ENCODE data around the gene RGS14. TPM values are rescaled to one million over a fixed set of nuclear protein-coding genes. Genes with fewer than 3 reads are reported as not detected.
"Not testable (repeated sequence)": the region's sequence is repeated elsewhere in the genome, so short reads cannot be mapped to it uniquely, and the experiment has no call there.

RGS14 gene
- total and polyA plus RNA-seq, 7 experiments from 2014 or later = 32.9 to 196 (median 100) TPM

DNA sequence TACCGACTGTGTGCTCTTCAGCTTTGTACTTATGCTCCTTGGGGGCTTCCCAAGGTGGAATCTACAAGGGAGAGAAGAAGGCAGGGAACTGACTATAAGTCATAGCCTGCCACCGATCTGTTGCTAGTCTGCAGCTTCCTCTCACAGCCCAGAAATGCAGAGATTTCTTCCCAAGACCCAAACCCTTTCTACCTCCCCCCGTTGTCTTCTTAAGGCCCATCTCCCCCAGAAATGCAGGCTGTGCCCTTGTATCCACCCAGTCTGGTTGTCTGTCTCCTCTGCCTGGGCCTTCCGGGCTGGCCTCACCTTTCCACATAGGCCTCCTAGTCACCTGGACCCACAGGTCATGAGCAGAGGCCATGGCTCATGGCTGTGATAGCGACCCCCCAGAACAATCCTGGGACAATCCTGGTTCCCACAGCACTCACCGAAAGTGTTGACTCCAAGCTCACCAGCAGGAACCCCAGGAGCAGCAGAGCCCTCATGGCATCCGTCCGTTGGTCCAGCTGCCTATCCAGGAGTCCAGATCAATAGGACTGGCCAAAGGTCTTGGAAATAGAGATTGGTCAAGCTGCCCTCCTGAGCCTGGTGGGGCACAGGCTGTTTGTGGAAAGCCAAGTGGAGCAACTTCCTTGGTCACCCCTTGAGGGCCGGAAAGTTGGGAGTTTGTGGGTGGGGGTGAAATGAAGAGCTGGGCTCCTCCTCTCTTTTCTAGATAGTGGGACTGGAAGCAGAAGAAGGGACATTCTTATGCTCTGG lies 51.5 kb downstream of the RGS14 start, which contains the start of gene F12:
Gene F12 (minus strand): TSS at position 522 of the 759 bp plus-strand sequence. CDS start 37 bp downstream, at position 485.
- no peaks in the 10 kb centered on the region for H3K36me3 Mint-ChIP-seq
- H3K9me3 ChIP-seq (ENCODE audit: control insufficient read depth in 2 of 3, low read length in 3 of 3) = no peaks in the 10 kb centered on the region
- no peak within 1 kb of the TSS for H3K27ac ChIP-seq (ENCODE audit: low read depth, low read length)
- CTCF ChIA-PET = interaction anchor here (0.9 to 9.6 kb wide), 7 partner anchors 15 to 45 kb away, joined by 3 to 189 read pairs (median 8); partner anchors contain the start of gene PRR7
- H3K27me3 Mint-ChIP-seq = peaks cover 0 to 25% (median 0%) of the 10 kb centered on the region in 5 donors
- peak within 1 kb of the TSS in 1 of 9 donors; percentile 32 for H3K27ac Mint-ChIP-seq
- no peaks in the 10 kb centered on the region for H3K36me3 ChIP-seq (ENCODE audit: control insufficient read depth in 2 of 3, insufficient read depth in 3 of 3, low read length in 3 of 3)
- peaks cover 0 to 44% (median 23%) of the 10 kb centered on the region in 7 donors for H3K4me1 Mint-ChIP-seq
- H3K27me3 ChIP-seq (ENCODE audit: control insufficient read depth in 2 of 2, insufficient read depth in 2 of 2, low read length in 2 of 2) = no peaks in the 10 kb centered on the region
- H3K4me3 ChIP-seq (ENCODE audit: low read length) = no peak within 1 kb of the TSS
- H3K4me1 ChIP-seq (ENCODE audit: control insufficient read depth in 2 of 2, insufficient read depth in 2 of 2, low read length in 2 of 2) = peaks cover 15 to 43% of the 10 kb centered on the region in 2 donors
- no peak for ATAC-seq
- intact Hi-C loops (cut with micrococcal nuclease) = no loop called here
- no peak for DNase-seq
- no peaks in the 10 kb centered on the region for H3K9me3 Mint-ChIP-seq
- POLR2A ChIA-PET = interaction anchor here (1.2 to 9.5 kb wide), 7 partner anchors 18 to 50 kb away, joined by 3 to 210 read pairs (median 4); partner anchors contain the start of genes GRK6 and PRR7
- no peak within 1 kb of the TSS for H3K4me3 Mint-ChIP-seq

DNA sequence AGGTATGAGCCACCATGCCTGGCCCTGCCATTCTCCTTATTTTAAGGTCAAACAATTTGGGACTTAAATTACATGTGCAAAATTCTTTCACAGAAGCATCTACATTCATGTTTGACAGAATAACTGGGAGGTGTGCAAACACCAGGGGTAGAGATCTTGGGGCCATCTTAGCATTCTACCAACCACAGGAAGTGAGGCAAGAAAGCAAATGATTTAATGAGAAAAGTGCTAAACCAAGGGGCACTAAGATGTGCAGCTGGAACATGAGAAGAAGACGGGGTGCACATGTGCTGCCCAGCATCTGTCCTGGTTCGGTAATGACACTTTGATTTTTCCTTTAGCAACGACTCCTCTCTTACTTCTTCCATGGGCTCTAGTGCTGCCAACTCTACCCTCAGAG lies 52.9 kb downstream of the RGS14 start:
- peaks cover 8 to 40% (median 21%) of the 10 kb centered on the region in 7 donors for H3K4me1 Mint-ChIP-seq
- ChIA-PET CTCF (no interaction called here), POLR2A (interaction anchor here (1.3 to 11.1 kb wide), 2 partner anchors 19 to 35 kb away, joined by 6 to 179 read pairs; partner anchors contain the start of gene GRK6)
- Histone ChIP-seq H3K27me3 (ENCODE audit: control insufficient read depth in 2 of 2, insufficient read depth in 2 of 2, low read length in 2 of 2) (no peaks in the 10 kb centered on the region), H3K4me1 (ENCODE audit: control insufficient read depth in 2 of 2, insufficient read depth in 2 of 2, low read length in 2 of 2) (peaks cover 14 to 29% of the 10 kb centered on the region in 2 donors), H3K36me3 (ENCODE audit: control insufficient read depth in 2 of 3, insufficient read depth in 3 of 3, low read length in 3 of 3) (no peaks in the 10 kb centered on the region), H3K27ac (ENCODE audit: low read depth, low read length) (no peak overlapping the region), H3K4me3 (ENCODE audit: low read length) (no peak overlapping the region), H3K9me3 (ENCODE audit: control insufficient read depth in 2 of 3, low read length in 3 of 3) (no peaks in the 10 kb centered on the region)
- no peak overlapping the region for H3K27ac Mint-ChIP-seq
- intact Hi-C loops (cut with micrococcal nuclease) = no loop called here
- ATAC-seq (peak; percentile 30), DNase-seq (no peak)
- H3K36me3 Mint-ChIP-seq = no peaks in the 10 kb centered on the region
- H3K9me3 Mint-ChIP-seq = no peaks in the 10 kb centered on the region
- peaks cover 0 to 21% (median 0%) of the 10 kb centered on the region in 5 donors for H3K27me3 Mint-ChIP-seq
- H3K4me3 Mint-ChIP-seq = no peak overlapping the region

GRCh38 chr5:177412603-177413233 lies 55.0 kb downstream of the RGS14 start:
- no peaks in the 10 kb centered on the region for H3K9me3 ChIP-seq (ENCODE audit: control insufficient read depth in 2 of 3, low read length in 3 of 3)
- Mint-ChIP-seq H3K36me3 (no peaks in the 10 kb centered on the region), H3K9me3 (no peaks in the 10 kb centered on the region), H3K4me1 (peaks cover 8 to 37% (median 26%) of the 10 kb centered on the region in 7 donors), H3K27me3 (peaks cover 0 to 3% (median 0%) of the 10 kb centered on the region in 5 donors), H3K4me3 (peak overlapping the region in 2 of 10 donors; percentile 7 to 21), H3K27ac (peak overlapping the region in 2 of 9 donors; percentile 46 to 55)
- no peak overlapping the region for H3K4me3 ChIP-seq (ENCODE audit: low read length)
- ATAC-seq = peak; percentile 34
- no peaks in the 10 kb centered on the region for H3K36me3 ChIP-seq (ENCODE audit: control insufficient read depth in 2 of 3, insufficient read depth in 3 of 3, low read length in 3 of 3)
- H3K4me1 ChIP-seq (ENCODE audit: control insufficient read depth in 2 of 2, insufficient read depth in 2 of 2, low read length in 2 of 2) = peaks cover 14 to 24% of the 10 kb centered on the region in 2 donors
- DNase-seq = no peak
- ChIA-PET CTCF (interaction anchor here (1.1 kb wide), 1 partner anchor 33 kb away, joined by 3 read pairs; no protein-coding TSS in a partner anchor), POLR2A (interaction anchor here (4.3 to 23.7 kb wide), 3 partner anchors 9 to 34 kb away, joined by 24 to 804 read pairs (median 179); partner anchors contain the start of genes GRK6 and PRR7)
- no peak overlapping the region for H3K27ac ChIP-seq (ENCODE audit: low read depth, low read length)
- intact Hi-C loops (cut with micrococcal nuclease) = loop anchor here in 1 of 2 donors (2.0 kb wide), 1 partner anchor 14 kb away; the partner anchor contains the start of gene GRK6
- no peaks in the 10 kb centered on the region for H3K27me3 ChIP-seq (ENCODE audit: control insufficient read depth in 2 of 2, insufficient read depth in 2 of 2, low read length in 2 of 2)

GRCh38 chr5:177414481-177414880 lies 56.8 kb downstream of the RGS14 start:
- Histone ChIP-seq H3K4me3 (ENCODE audit: low read length) (no peak overlapping the region), H3K9me3 (ENCODE audit: control insufficient read depth in 2 of 3, low read length in 3 of 3) (no peaks in the 10 kb centered on the region), H3K27me3 (ENCODE audit: control insufficient read depth in 2 of 2, insufficient read depth in 2 of 2, low read length in 2 of 2) (no peaks in the 10 kb centered on the region), H3K4me1 (ENCODE audit: control insufficient read depth in 2 of 2, insufficient read depth in 2 of 2, low read length in 2 of 2) (peaks cover 14 to 24% of the 10 kb centered on the region in 2 donors), H3K27ac (ENCODE audit: low read depth, low read length) (no peak overlapping the region), H3K36me3 (ENCODE audit: control insufficient read depth in 2 of 3, insufficient read depth in 3 of 3, low read length in 3 of 3) (no peaks in the 10 kb centered on the region)
- peak overlapping the region in 3 of 10 donors; percentile 3 to 8 (median 4) for H3K4me3 Mint-ChIP-seq
- POLR2A ChIA-PET = interaction anchor here (4.3 to 23.7 kb wide), 3 partner anchors 11 to 32 kb away, joined by 24 to 804 read pairs (median 179); partner anchors contain the start of genes GRK6 and PRR7
- H3K27me3 Mint-ChIP-seq = no peaks in the 10 kb centered on the region
- intact Hi-C loops (cut with micrococcal nuclease) = no loop called here
- CTCF ChIA-PET = interaction anchor here (0.5 to 3.5 kb wide), 5 partner anchors 9 to 205 kb away, joined by 3 to 26 read pairs (median 7); no protein-coding TSS in a partner anchor
- peak overlapping the region in 3 of 9 donors; percentile 6 to 76 (median 46) for H3K27ac Mint-ChIP-seq
- no peaks in the 10 kb centered on the region for H3K9me3 Mint-ChIP-seq
- peaks cover 8 to 37% (median 26%) of the 10 kb centered on the region in 7 donors for H3K4me1 Mint-ChIP-seq
- H3K36me3 Mint-ChIP-seq = no peaks in the 10 kb centered on the region
- ATAC-seq (no peak), DNase-seq (no peak)

DNA sequence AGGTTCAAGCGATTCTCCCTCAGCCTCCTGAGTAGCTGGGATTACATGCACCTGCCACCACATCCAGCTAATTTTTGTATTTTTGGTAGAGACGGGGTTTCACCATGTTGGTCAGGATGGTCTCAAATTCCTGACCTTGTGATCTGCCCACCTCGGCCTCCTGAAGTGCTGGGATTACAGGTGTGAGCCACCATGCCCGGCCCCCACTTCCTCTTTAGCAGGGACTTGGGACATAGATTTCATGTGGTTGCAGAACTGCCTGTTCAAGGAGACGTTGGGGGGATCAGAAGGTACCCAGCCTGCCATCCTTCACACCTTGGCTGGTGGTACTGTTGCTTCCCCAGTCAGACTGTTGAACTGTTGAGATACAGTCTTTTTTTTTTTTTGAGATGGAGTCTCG lies 59.4 kb downstream of the RGS14 start:
- intact Hi-C loops (cut with micrococcal nuclease); H3K9me3 Mint-ChIP-seq; H3K27me3 ChIP-seq (ENCODE audit: control insufficient read depth in 2 of 2, insufficient read depth in 2 of 2, low read length in 2 of 2); H3K4me3 Mint-ChIP-seq; H3K9me3 ChIP-seq (ENCODE audit: control insufficient read depth in 2 of 3, low read length in 3 of 3); H3K27ac ChIP-seq (ENCODE audit: low read depth, low read length); H3K4me3 ChIP-seq (ENCODE audit: low read length); H3K27ac Mint-ChIP-seq; DNase-seq; ATAC-seq; H3K27me3 Mint-ChIP-seq; H3K36me3 ChIP-seq (ENCODE audit: control insufficient read depth in 2 of 3, insufficient read depth in 3 of 3, low read length in 3 of 3); H3K36me3 Mint-ChIP-seq: not testable (repeated sequence)
- ChIA-PET CTCF (interaction anchor here (1.5 to 3.5 kb wide), 2 partner anchors 13 to 15 kb away, joined by 5 to 26 read pairs; no protein-coding TSS in a partner anchor), POLR2A (interaction anchor here (11.1 to 23.7 kb wide), 2 partner anchors 12 to 30 kb away, joined by 179 to 804 read pairs; partner anchors contain the start of genes GRK6 and PRR7)
- peaks cover 10 to 11% of the 10 kb centered on the region in 2 donors for H3K4me1 ChIP-seq (ENCODE audit: control insufficient read depth in 2 of 2, insufficient read depth in 2 of 2, low read length in 2 of 2)
- H3K4me1 Mint-ChIP-seq = peaks cover 8 to 30% (median 18%) of the 10 kb centered on the region in 7 donors

DNA sequence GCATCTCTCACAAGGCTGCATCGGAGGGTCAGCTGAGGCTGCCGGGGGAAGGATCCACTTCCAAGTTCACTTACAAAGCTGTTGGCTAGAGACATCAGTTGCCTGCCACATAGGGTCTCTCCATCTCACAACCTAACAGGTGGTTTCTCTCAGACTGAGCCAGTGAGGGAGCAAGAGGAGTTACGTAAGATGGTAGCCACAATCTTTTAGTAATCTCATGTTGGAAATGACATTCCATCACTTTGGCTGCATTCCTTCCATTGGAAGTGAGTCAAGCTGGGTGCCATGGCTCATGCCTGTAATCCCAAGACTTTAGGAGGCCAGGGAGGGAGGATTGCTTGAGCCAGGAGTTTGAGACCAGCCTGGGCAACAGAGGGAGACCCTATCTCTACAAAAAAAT lies 61.3 kb downstream of the RGS14 start:
- H3K9me3 ChIP-seq (ENCODE audit: control insufficient read depth in 2 of 3, low read length in 3 of 3) = no peaks in the 10 kb centered on the region
- H3K9me3 Mint-ChIP-seq = peaks cover 0 to 2% (median 0%) of the 10 kb centered on the region in 11 donors
- ChIA-PET CTCF (no interaction called here), POLR2A (interaction anchor here (1.4 to 23.7 kb wide), 3 partner anchors 10 to 28 kb away, joined by 4 to 804 read pairs (median 179); partner anchors contain the start of genes GRK6 and PRR7)
- peaks cover 8 to 19% (median 15%) of the 10 kb centered on the region in 7 donors for H3K4me1 Mint-ChIP-seq
- H3K27me3 ChIP-seq (ENCODE audit: control insufficient read depth in 2 of 2, insufficient read depth in 2 of 2, low read length in 2 of 2) = no peaks in the 10 kb centered on the region
- no peak overlapping the region for H3K4me3 ChIP-seq (ENCODE audit: low read length)
- H3K36me3 Mint-ChIP-seq = no peaks in the 10 kb centered on the region
- no peak overlapping the region for H3K27ac Mint-ChIP-seq
- no peaks in the 10 kb centered on the region for H3K27me3 Mint-ChIP-seq
- ATAC-seq = no peak
- no peaks in the 10 kb centered on the region for H3K36me3 ChIP-seq (ENCODE audit: control insufficient read depth in 2 of 3, insufficient read depth in 3 of 3, low read length in 3 of 3)
- no peak overlapping the region for H3K27ac ChIP-seq (ENCODE audit: low read depth, low read length)
- DNase-seq = no peak
- H3K4me1 ChIP-seq (ENCODE audit: control insufficient read depth in 2 of 2, insufficient read depth in 2 of 2, low read length in 2 of 2) = peaks cover 0 to 10% of the 10 kb centered on the region in 2 donors
- no peak overlapping the region for H3K4me3 Mint-ChIP-seq
- intact Hi-C loops (cut with micrococcal nuclease) = no loop called here

Data from naive thymus-derived CD4-positive, alpha-beta T cell (primary cell).